Anterior cingulate cortex (tissue), 58 donors: ENCODE data around the gene PARP15.
"Not testable (repeated sequence)": the region's sequence is repeated elsewhere in the genome, so short reads cannot be mapped to it uniquely, and the experiment has no call there.

Experiments
- DNase-seq, 58 donors: peaks; one replicate each; lab custom pipeline; 2025; lab: John Stamatoyannopoulos, UW

Gene PARP15

DNA sequence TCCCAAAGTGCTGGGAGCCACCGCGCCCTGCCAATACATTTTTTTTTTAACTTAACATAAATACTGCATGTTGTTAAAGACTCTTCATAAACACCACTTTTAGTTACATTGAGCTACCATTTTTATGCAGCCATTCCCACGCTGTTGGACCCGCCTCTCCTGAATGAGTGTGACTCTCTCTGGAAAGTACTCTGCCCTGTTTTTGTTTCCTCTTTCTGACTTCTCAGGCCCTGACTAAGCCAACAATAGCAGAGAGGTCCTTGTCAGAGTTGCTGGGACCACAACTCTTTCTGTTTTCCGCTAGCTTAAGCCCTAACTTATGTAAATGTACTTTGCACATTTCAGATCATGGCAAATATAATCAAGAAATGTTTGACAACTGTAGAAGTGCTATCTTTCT lies 35.2 kb downstream of the PARP15 start:
- no peak for DNase-seq

- no peak for DNase-seq
Measured at GRCh38 chr3:122615303-122615702, 37.9 kb downstream of the PARP15 start.

- DNase-seq, result no peak
Measured at GRCh38 chr3:122618614-122619013, 41.2 kb downstream of the PARP15 start.

DNA sequence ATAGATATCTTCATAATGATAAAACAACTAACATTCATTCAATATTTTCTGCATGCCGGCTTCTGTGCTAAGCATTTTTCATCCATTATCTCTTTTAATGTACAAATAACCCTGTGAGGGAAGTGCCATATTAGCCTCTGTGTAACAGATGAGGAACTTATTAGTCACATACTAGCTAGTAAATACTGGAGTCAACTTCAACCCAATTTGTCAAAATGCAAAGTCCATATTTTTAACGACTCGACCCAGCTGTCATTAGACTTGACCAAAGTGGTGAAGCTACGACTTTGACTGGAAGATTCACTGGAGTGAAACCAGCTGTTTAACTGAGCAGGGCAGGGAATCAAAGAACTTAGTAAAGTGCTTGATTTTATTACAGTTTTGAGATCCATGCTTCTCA lies 41.6 kb downstream of the PARP15 start:
- DNase-seq, result no peak

GRCh38 chr3:122620399-122620798 lies 42.9 kb downstream of the PARP15 start:
- DNase-seq, result no peak

DNA sequence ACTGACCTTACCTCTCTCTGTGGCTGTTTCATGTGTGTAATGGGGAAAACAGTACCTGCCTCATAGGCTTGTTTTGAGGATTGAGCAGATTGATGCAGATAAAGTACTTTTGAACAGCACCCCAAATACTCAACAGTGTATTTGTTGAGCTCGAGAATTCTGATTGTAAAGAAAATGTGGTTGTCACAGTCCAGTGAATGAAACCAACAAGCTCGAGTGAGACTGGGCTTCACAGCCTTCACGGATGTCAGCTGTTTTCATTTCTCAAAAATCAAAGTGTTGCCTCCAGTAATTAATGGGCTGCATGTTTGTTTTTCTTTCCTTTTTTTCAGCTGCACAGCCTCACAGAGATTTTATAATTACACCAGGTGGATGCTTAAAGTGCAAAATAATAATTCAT lies 43.7 kb downstream of the PARP15 start:
- DNase-seq, result no peak

GRCh38 chr3:122623031-122623829 lies 45.8 kb downstream of the PARP15 start:
- peak in 1 of 58 donors; percentile 0 for DNase-seq

GRCh38 chr3:122626515-122627180 lies 49.2 kb downstream of the PARP15 start:
- no peak for DNase-seq

DNA sequence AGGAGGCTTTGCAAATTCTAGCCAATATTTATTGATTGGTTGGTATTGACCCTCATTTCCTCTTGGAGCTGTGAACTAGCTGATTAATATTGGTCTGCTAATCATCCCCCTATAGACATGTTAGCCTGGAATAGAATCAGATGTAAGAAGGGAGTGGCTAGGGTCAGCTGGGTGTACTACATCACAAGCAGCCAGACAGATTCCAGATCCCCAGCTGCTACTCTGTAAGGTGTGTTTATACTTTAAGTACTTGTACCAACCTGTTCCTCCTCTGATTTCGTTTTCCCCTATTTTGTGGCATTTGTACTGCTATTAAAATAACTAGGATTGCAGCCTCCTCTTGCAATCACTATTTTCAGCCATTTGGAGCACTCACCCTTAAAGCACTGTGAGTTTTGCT lies 49.9 kb downstream of the PARP15 start:
- no peak for DNase-seq

DNA sequence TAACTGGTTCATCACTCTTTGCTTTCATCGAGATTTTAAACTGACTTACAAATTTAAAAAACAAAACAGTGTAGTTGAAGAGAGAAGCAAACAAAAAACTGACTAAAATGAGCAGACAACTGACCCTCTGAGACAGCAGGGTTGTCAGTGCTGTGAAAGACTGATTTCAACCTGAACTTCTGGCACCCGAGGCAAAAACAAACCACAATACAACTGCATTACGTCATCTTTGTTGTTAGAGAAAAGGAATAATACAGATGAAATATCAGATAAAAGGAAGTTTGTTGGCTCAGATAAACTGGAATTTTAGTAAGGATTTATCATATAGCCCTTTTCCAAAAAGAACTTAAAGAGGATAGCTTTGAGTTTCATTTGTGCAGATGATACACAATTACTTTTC lies 51.1 kb downstream of the PARP15 start:
- DNase-seq, result no peak

DNA sequence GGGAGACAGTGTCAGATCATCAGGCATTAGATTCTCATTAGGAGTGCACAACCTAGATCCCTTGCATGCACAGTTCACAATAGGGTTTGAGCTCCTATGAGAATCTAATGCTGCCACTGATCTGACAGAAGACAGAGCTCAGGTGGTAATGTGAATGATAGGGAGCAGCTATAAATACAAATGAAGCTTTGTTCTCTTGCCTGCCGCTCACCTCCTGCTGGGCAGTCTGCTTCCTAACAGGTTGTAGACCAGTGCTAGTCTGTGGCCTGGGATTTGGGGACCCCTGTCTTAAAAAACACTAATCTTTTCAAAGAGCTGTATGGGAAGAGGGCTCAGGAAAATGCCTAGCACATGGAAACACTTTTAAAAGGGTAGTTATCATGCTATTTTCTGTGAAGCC lies 52.3 kb downstream of the PARP15 start:
- DNase-seq, result no peak

GRCh38 chr3:122635789-122636188 lies 58.3 kb downstream of the PARP15 start:
- DNase-seq, result peak in 3 of 58 donors; percentile 0 to 39 (median 9)

- no peak for DNase-seq
Measured at GRCh38 chr3:122636697-122637096, 59.2 kb downstream of the PARP15 start.

DNA sequence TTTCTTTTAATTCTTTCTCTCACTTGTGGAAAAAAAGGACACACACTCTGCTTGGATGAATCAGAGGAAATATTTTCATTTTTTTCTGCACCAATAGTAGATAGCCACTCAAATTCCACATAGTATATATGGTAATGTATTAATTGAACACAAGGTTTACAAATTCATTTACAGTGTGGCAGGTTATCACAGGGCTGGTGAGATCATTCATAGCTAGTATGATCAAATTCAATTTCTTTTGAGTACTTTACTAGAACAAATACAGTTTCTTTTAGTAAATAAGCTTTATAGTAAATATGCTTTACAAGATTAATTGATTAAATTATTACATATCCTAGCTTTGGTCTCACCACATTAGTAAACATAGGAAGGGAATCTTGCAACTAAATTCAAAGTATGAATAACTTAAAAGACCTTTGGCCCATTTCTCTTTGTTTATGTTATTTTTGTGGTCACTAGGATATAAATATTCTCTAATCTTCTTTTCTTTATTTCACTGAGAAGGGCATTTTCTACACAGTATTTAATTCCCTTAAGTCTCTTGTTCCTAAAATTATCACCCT lies 63.1 kb downstream of the PARP15 start:
- no peak for DNase-seq

GRCh38 chr3:122642935-122643334 lies 65.5 kb downstream of the PARP15 start:
- DNase-seq, result no peak

DNA sequence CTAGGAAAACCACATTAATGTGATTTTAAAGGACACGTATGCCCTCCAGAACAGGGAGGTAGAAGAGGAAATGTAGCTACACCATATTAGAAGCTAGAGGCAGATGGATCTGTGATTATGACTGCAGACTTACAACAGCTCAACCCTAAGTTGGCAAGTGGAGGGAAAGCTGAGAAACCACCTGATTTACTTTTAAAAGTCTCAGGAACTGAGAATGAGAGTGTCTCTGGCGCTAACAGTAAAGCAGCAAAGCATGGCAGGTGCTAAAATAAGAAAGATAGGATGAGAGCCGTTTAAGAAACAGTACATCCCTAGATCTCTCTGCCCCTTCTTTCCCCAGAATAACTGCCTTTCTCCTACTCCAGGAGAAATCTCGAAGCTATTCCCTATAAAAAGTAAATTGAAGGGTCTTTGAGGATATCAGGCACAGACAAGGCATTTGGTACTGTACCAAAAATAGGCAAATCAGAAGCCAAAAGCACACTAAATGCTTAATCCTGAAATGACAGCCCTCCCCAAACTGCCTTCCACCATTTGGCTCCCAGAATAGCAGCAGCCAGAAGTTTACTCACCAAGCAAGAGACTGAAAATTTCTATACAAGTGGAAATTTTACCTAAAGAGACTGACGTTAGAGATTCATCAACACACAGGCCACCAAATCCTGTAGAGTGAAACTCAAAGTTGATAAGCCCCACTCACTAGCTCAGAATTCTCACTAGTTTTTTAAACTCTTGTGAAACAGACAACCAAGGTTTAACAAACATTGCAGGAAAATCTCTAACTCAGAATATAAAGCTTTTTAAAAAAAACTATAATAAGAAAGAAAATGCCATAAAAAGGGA lies 68.9 kb downstream of the PARP15 start:
- DNase-seq, result no peak

DNA sequence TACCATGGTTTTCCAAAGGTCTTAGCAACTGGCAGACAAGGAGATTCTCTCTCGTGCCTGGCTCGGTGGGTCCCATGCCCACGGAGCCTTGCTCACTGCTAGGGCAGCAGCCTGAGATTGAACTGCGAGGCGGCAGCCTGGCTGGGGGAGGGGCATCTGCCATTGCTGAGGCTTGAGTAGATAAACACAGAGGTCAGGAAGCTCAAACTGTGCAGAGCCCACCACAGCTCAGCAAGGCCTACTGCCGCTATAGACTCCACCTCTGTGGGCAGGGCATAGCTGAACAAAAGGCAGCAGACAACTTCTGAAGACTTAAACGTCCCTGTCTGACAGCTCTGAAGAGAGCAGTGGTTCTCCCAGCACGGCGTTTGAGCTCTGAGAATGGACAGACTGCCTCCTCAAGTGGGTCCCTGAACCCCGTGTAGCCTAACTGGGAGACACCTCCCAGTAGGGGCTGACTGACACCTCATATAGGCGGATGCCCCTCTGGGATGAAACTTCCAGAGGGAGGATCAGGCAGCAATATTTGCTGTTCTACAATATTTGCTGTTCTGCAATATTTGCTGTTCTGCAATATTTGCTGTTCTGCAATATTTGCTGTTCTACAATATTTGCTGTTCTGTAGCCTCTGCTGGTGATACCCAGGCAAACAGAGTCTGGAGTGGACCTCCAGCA lies 73.9 kb downstream of the PARP15 start:
- not testable (repeated sequence) for DNase-seq

- not testable (repeated sequence) for DNase-seq
Measured at GRCh38 chr3:122651962-122652361, 74.5 kb downstream of the PARP15 start.

- DNase-seq, result not testable (repeated sequence)
Measured at GRCh38 chr3:122658336-122658735, 80.9 kb downstream of the PARP15 start.

- DNase-seq, result no peak
Measured at GRCh38 chr3:122660297-122660974, 83.0 kb downstream of the PARP15 start.
